HL-60 (cell line): ENCODE data around the gene DDX28.

ENCODE experiments used
- DNase-seq, 2 experiments: peaks; one replicate each; pipeline ENCODE4 v3.0.0-alpha.2; 2010 to 2020; ENCODE audit warnings: low read depth in 1 of 2, low spot score in 1 of 2
- H3K27ac ChIP-seq: fragments of 250-450 bp; sonication (Bioruptor Pico); replicated peaks from 2 replicates; pipeline ENCODE4 v1.5.1; 2020; ENCODE audit warnings: mild to moderate bottlenecking, moderate library complexity
- H3K27me3 ChIP-seq: fragments of 250-450 bp; sonication (Bioruptor Pico); 2 replicates; pipeline ENCODE4 v1.5.1; 2021; ENCODE audit warnings: mild to moderate bottlenecking, moderate library complexity; ENCODE audit not compliant: insufficient read depth, poor library complexity, severe bottlenecking
- H3K4me3 ChIP-seq: replicated peaks from 2 replicates; pipeline ENCODE4 v1.5.1; 2011; ENCODE audit warnings: mild to moderate bottlenecking, control low read depth, low read length; ENCODE audit not compliant: insufficient read depth
- GABPA ChIP-seq: IDR thresholded peaks from 2 replicates; pipeline ENCODE4 v1.6.1; 2012; ENCODE audit warnings: low read depth
- POLR2AphosphoS5 ChIP-seq: IDR thresholded peaks from 2 replicates; pipeline ENCODE4 v1.6.1; 2012; ENCODE audit warnings: low read depth
- SPI1 ChIP-seq: IDR thresholded peaks from 2 replicates; pipeline ENCODE4 v1.6.1; 2012; ENCODE audit warnings: low read depth, mild to moderate bottlenecking, borderline replicate concordance
- TF ChIP-seq, protein P1 (sequence below): IDR thresholded peaks from one replicate; pipeline ENCODE4 v1.5.1; 2011; ENCODE audit warnings: low read length, control low read depth, inconsistent platforms; ENCODE audit not compliant: insufficient read depth
- TF ChIP-seq, protein P2 (sequence below): IDR thresholded peaks from 2 replicates; pipeline ENCODE4 v1.6.1; 2012; ENCODE audit warnings: low read depth; ENCODE audit not compliant: insufficient replicate concordance

DDX28 gene

DNA sequence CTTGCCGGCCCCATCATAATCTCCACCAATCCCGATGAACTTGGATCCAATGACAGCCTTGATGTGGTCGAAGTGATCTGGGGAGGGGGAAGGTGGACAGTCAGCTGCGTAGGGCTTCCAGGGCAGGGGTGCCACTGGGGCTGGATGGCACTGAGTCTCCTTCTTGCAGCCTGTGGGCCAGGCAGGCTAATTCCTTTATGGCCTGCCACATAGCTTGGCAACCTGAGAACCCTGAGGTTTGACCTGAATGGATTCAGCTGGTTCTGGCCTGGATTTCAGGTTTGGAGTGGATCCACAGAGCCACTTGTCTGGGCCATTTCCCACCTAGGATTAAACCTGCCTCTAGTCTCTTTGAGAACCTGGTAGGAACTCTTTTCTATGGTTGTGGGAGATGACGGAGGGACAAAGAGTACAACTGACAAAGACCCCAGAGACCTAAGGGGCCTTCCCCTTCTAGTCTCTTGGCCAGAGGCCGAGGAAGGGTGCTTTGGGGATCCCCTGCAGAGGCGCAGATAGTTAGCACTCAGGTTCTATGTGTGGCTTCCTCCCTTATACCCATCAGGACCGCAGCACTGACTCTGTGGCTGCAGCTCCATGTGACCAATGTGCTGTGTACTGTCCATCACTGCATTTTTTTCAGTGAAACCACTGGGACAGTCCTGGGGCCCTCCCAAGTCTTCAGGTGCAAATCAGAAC, 33.6 kb downstream of the DDX28 start:
- Histone ChIP-seq H3K27ac (no peak overlapping the region), H3K27me3 (no peaks in the 10 kb centered on the region), H3K4me3 (no peak overlapping the region)
- no peak for DNase-seq
- TF ChIP-seq, protein P1, sequence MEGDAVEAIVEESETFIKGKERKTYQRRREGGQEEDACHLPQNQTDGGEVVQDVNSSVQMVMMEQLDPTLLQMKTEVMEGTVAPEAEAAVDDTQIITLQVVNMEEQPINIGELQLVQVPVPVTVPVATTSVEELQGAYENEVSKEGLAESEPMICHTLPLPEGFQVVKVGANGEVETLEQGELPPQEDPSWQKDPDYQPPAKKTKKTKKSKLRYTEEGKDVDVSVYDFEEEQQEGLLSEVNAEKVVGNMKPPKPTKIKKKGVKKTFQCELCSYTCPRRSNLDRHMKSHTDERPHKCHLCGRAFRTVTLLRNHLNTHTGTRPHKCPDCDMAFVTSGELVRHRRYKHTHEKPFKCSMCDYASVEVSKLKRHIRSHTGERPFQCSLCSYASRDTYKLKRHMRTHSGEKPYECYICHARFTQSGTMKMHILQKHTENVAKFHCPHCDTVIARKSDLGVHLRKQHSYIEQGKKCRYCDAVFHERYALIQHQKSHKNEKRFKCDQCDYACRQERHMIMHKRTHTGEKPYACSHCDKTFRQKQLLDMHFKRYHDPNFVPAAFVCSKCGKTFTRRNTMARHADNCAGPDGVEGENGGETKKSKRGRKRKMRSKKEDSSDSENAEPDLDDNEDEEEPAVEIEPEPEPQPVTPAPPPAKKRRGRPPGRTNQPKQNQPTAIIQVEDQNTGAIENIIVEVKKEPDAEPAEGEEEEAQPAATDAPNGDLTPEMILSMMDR = no peak
- TF ChIP-seq, protein P2, sequence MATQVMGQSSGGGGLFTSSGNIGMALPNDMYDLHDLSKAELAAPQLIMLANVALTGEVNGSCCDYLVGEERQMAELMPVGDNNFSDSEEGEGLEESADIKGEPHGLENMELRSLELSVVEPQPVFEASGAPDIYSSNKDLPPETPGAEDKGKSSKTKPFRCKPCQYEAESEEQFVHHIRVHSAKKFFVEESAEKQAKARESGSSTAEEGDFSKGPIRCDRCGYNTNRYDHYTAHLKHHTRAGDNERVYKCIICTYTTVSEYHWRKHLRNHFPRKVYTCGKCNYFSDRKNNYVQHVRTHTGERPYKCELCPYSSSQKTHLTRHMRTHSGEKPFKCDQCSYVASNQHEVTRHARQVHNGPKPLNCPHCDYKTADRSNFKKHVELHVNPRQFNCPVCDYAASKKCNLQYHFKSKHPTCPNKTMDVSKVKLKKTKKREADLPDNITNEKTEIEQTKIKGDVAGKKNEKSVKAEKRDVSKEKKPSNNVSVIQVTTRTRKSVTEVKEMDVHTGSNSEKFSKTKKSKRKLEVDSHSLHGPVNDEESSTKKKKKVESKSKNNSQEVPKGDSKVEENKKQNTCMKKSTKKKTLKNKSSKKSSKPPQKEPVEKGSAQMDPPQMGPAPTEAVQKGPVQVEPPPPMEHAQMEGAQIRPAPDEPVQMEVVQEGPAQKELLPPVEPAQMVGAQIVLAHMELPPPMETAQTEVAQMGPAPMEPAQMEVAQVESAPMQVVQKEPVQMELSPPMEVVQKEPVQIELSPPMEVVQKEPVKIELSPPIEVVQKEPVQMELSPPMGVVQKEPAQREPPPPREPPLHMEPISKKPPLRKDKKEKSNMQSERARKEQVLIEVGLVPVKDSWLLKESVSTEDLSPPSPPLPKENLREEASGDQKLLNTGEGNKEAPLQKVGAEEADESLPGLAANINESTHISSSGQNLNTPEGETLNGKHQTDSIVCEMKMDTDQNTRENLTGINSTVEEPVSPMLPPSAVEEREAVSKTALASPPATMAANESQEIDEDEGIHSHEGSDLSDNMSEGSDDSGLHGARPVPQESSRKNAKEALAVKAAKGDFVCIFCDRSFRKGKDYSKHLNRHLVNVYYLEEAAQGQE = no peak
- TF ChIP-seq POLR2AphosphoS5 = no peak
- no peak for TF ChIP-seq SPI1
- no peak for TF ChIP-seq GABPA

DNA sequence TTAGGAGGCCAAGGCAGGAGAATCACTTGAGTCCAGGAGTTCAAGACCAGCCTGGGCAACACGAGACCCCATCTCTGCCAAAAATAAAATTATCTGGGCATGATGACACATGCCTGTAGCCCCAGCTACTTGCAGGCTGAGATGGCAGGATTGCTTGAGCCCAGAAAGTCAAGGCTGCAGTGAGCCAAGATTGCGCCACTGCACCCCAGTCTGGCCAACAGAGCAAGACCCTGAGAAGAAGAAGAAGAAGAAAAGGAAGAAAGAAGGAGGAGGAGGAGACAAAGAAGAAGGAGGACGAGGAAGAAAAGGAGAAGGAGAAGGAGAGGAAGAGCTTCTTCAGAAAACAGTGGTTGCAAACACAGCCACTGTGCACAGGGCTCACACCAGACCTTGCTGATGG, 34.4 kb downstream of the DDX28 start:
- Histone ChIP-seq H3K27me3 (no peaks in the 10 kb centered on the region), H3K27ac (no peak overlapping the region), H3K4me3 (no peak overlapping the region)

DNA sequence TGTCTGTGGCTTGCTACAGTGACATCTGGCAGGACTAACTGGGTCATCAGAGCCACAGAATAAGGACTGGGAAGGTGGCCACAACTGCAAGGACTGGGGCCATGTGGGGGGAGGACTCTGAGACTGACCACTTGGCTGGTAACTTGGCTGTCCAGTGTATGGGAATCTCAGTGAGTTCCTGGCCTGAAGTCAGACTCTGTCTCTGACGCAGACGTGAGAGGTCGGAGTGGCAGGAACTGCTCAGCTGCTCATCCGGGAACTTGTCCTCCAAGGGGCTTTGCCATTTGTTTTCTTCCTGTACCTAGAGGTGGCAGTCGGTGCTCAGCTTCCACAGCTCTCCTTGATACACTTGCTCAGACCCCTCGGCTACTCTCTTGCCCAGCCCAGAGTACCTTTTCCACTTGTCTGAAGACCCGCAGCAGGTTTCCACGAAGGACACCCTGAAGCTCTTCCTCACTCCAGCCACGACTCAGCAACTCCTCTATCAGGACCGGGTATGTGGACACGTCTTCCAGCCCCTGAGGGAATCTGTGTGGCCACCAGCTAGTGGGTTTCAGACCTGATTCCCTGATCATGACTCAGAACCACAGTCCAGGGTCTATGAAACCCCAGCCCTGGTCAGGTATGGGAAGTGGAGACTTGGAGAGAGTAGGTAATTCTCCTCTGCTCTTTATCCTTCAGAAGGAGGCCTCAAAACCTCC, 35.4 kb downstream of the DDX28 start:
- Histone ChIP-seq H3K27me3 (no peaks in the 10 kb centered on the region), H3K4me3 (no peak overlapping the region), H3K27ac (no peak overlapping the region)
- TF ChIP-seq GABPA = no peak
- TF ChIP-seq SPI1 = no peak
- TF ChIP-seq, protein P2 = no peak
- TF ChIP-seq, protein P1 = no peak
- TF ChIP-seq POLR2AphosphoS5 = no peak
- no peak for DNase-seq

More for the DNA sequence above, 34.4 kb downstream of the DDX28 start:
- DNase-seq = no peak
- TF ChIP-seq POLR2AphosphoS5 (no peak), SPI1 (no peak), GABPA (no peak)
- TF ChIP-seq, protein P1 = no peak
- TF ChIP-seq, protein P2 = no peak
